ENCODE results near the gene NKTR.

DNA sequence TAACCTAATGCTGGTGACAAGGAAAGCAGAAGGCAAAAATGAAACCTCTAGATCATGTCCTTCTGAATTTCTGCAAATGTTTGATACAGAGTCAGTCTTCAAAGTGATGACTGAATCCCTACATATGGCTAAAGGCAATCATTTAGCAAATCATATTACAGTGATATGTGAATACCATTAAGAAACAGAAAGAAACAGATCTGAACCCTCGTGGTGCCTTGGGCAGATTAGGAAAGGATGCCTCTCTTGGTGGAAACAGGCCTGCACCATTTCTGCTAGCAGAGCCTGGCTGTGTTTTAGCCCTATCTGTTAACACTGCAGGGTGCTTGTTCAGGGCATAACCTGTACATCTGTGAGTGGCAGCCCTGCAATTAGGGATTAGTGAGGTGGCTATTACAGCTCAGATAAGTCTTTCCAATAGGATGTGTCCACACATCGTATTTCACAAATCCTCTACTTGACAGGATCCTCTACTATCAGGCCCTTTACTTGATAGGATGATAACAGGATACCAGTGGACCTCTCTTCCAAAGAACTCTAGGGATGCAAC, 30.8 kb upstream of the NKTR start:
- TF ChIP-seq, protein P1, sequence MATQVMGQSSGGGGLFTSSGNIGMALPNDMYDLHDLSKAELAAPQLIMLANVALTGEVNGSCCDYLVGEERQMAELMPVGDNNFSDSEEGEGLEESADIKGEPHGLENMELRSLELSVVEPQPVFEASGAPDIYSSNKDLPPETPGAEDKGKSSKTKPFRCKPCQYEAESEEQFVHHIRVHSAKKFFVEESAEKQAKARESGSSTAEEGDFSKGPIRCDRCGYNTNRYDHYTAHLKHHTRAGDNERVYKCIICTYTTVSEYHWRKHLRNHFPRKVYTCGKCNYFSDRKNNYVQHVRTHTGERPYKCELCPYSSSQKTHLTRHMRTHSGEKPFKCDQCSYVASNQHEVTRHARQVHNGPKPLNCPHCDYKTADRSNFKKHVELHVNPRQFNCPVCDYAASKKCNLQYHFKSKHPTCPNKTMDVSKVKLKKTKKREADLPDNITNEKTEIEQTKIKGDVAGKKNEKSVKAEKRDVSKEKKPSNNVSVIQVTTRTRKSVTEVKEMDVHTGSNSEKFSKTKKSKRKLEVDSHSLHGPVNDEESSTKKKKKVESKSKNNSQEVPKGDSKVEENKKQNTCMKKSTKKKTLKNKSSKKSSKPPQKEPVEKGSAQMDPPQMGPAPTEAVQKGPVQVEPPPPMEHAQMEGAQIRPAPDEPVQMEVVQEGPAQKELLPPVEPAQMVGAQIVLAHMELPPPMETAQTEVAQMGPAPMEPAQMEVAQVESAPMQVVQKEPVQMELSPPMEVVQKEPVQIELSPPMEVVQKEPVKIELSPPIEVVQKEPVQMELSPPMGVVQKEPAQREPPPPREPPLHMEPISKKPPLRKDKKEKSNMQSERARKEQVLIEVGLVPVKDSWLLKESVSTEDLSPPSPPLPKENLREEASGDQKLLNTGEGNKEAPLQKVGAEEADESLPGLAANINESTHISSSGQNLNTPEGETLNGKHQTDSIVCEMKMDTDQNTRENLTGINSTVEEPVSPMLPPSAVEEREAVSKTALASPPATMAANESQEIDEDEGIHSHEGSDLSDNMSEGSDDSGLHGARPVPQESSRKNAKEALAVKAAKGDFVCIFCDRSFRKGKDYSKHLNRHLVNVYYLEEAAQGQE (IDR thresholded peaks at IDR 0.05; ENCODE audit: insufficient replicate concordance, low read depth), result no peak
- TF ChIP-seq SPI1 (IDR thresholded peaks at IDR 0.05; ENCODE audit: borderline replicate concordance, low read depth), result no peak
